ENCODE results near the gene PCDH9.

- TF ChIP-seq BHLHE40 (IDR thresholded peaks at IDR 0.05; ENCODE audit: borderline replicate concordance in 1 of 2, low read depth in 2 of 2, low read length in 1 of 2) (no peak), POLR2A (IDR thresholded peaks at IDR 0.05; ENCODE audit: low read depth, low read length) (no peak), NRF1 (conservative IDR thresholded peaks at IDR 0.05; ENCODE audit: low read depth, low read length) (no peak), HDAC6 (IDR thresholded peaks at IDR 0.05; ENCODE audit: unreplicated experiment) (no peak), CHD1 (IDR thresholded peaks at IDR 0.05; ENCODE audit: low read depth, low read length) (no peak), PML (IDR thresholded peaks at IDR 0.05; ENCODE audit: low read length) (no peak), CTCF (IDR thresholded peaks at IDR 0.05 in 2 of 3, conservative IDR thresholded peaks at IDR 0.05 in 1 of 3; ENCODE audit: control insufficient read depth in 2 of 3, extremely low read depth in 1 of 3, insufficient read depth in 1 of 3, low read depth in 3 of 3, low read length in 3 of 3) (no peak), FOXK2 (IDR thresholded peaks at IDR 0.05) (no peak), NR2C1 (IDR thresholded peaks at IDR 0.05) (no peak), ELK1 (IDR thresholded peaks at IDR 0.05; ENCODE audit: low read depth, low read length) (no peak), HDGF (IDR thresholded peaks at IDR 0.05) (no peak), POLR2AphosphoS5 (IDR thresholded peaks at IDR 0.05; ENCODE audit: low read length) (no peak), REST (IDR thresholded peaks at IDR 0.05; ENCODE audit: low read depth, low read length) (no peak), SPI1 (IDR thresholded peaks at IDR 0.05; ENCODE audit: borderline replicate concordance, insufficient read depth, low read depth, low read length) (no peak)
Measured at GRCh38 chr13:66410314-66410713, 819.8 kb downstream of the PCDH9 start.
